Measurements from ENCODE around the gene MOB3A. TPM values are rescaled to one million over a fixed set of nuclear protein-coding genes. Genes with fewer than 3 reads are reported as not detected.

MOB3A gene
- total RNA-seq, 6 donors from 2014 or later: 35.4 to 107 (median 60.7) TPM

DNA sequence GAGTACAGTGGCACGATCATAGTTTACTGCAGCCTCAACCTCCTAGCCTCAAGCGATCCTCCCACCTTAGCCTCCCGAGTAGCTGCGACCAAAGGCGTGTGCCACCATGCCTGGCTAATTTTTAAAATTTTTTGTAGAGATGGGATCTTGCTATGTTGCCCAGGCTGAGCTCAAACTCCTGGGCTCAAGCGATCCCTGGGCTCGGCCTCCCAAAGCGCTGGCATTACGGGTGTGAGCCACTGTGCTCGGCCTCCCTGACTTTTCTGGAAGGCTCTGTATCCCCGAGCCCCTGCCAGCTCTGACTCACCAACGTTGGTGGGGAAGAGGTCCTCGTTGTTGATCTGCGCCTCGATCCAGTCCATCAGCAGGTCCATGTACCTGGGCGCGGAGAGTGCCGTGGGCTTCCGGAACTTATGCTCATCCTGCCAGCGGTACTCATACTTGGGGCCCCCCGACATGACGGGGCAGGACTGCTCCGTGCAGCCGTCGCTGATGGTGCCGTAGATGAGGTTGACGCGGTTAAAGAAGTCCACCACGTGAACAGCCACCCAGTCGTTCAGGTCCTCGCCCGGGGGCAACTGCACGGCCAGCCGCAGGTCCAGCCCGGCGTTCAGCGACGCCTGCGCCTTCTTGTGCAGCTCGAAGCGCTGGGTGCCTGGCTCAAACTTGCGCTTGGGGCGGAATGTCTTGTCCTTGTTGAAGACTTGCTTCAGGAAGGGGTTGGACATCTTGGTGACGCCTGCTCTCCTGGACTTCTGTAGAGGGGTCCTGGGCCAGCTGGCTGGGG, 18.1 kb downstream of the MOB3A start:
- H3K4me1 ChIP-seq: peaks cover 13 to 32% (median 24%) of the 10 kb centered on the region in 4 donors
- H3K9me3 ChIP-seq: no peaks in the 10 kb centered on the region
- H3K4me3 ChIP-seq: no peak overlapping the region
- ATAC-seq (ENCODE audit: low FRiP score in 2 of 2) (no peak), DNase-seq (peak in 1 of 2 donors; percentile 75)
- H3K27me3 ChIP-seq: no peaks in the 10 kb centered on the region
- no peak overlapping the region for H3K27ac ChIP-seq
- 98 to 99% methylated on average over 21 to 44 of the region's 44 CpGs for WGBS, 2 donors
- peaks cover 27 to 93% (median 72%) of the 10 kb centered on the region in 4 donors for H3K36me3 ChIP-seq
- TF ChIP-seq POLR2AphosphoS5 (IDR thresholded peaks at IDR 0.05) (no peak), EP300 (IDR thresholded peaks at IDR 0.05) (no peak), POLR2A (IDR thresholded peaks at IDR 0.05) (no peak)
- TF ChIP-seq, protein P1, sequence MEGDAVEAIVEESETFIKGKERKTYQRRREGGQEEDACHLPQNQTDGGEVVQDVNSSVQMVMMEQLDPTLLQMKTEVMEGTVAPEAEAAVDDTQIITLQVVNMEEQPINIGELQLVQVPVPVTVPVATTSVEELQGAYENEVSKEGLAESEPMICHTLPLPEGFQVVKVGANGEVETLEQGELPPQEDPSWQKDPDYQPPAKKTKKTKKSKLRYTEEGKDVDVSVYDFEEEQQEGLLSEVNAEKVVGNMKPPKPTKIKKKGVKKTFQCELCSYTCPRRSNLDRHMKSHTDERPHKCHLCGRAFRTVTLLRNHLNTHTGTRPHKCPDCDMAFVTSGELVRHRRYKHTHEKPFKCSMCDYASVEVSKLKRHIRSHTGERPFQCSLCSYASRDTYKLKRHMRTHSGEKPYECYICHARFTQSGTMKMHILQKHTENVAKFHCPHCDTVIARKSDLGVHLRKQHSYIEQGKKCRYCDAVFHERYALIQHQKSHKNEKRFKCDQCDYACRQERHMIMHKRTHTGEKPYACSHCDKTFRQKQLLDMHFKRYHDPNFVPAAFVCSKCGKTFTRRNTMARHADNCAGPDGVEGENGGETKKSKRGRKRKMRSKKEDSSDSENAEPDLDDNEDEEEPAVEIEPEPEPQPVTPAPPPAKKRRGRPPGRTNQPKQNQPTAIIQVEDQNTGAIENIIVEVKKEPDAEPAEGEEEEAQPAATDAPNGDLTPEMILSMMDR (IDR thresholded peaks at IDR 0.05): no peak

- Histone ChIP-seq H3K27me3 (no peaks in the 10 kb centered on the region), H3K9me3 (no peaks in the 10 kb centered on the region), H3K27ac (no peak overlapping the region), H3K36me3 (peaks cover 34 to 93% (median 74%) of the 10 kb centered on the region in 4 donors), H3K4me3 (no peak overlapping the region), H3K4me1 (peaks cover 13 to 25% (median 20%) of the 10 kb centered on the region in 4 donors)
- ATAC-seq (ENCODE audit: low FRiP score in 2 of 2) (no peak), DNase-seq (no peak)
- WGBS, 2 donors: 92 to 95% methylated on average over 7 of the region's 7 CpGs
- TF ChIP-seq EP300 (IDR thresholded peaks at IDR 0.05): no peak
- no peak for TF ChIP-seq POLR2A (IDR thresholded peaks at IDR 0.05)
- TF ChIP-seq, protein P1 (IDR thresholded peaks at IDR 0.05): no peak
- TF ChIP-seq POLR2AphosphoS5 (IDR thresholded peaks at IDR 0.05): no peak
These were observed 18.7 kb downstream of the MOB3A start for GRCh38 chr19:2077398-2077797.

GRCh38 chr19:2076526-2076944, 19.6 kb downstream of the MOB3A start:
- 93 to 96% methylated on average over 25 to 31 of the region's 32 CpGs for WGBS, 2 donors
- peaks cover 42 to 98% (median 79%) of the 10 kb centered on the region in 4 donors for H3K36me3 ChIP-seq
- TF ChIP-seq EP300 (IDR thresholded peaks at IDR 0.05): no peak

GRCh38 chr19:2072757-2073551, 23.2 kb downstream of the MOB3A start:
- WGBS, 2 donors: 89 to 90% methylated on average over 16 to 28 of the region's 32 CpGs
- no peaks in the 10 kb centered on the region for H3K9me3 ChIP-seq
- DNase-seq (peak in 1 of 2 donors; percentile 67), ATAC-seq (ENCODE audit: low FRiP score in 2 of 2) (no peak)
- H3K4me3 ChIP-seq: no peak overlapping the region
- H3K4me1 ChIP-seq: peaks cover 10 to 22% (median 12%) of the 10 kb centered on the region in 4 donors
- H3K36me3 ChIP-seq: peaks cover 37 to 71% (median 60%) of the 10 kb centered on the region in 4 donors
- no peaks in the 10 kb centered on the region for H3K27me3 ChIP-seq
- peak overlapping the region in 2 of 4 donors; percentile 64 to 77 for H3K27ac ChIP-seq
- no peak for TF ChIP-seq POLR2A (IDR thresholded peaks at IDR 0.05)
- TF ChIP-seq, protein P1 (IDR thresholded peaks at IDR 0.05): no peak
- TF ChIP-seq POLR2AphosphoS5 (IDR thresholded peaks at IDR 0.05): no peak
- TF ChIP-seq EP300 (IDR thresholded peaks at IDR 0.05): no peak

More at GRCh38 chr19:2076526-2076944, 19.6 kb downstream of the MOB3A start:
- Histone ChIP-seq H3K27me3 (no peaks in the 10 kb centered on the region), H3K27ac (no peak overlapping the region), H3K4me1 (peaks cover 7 to 17% (median 14%) of the 10 kb centered on the region in 4 donors), H3K4me3 (no peak overlapping the region), H3K9me3 (no peaks in the 10 kb centered on the region)
- peak in 1 of 2 donors; percentile 69 for DNase-seq
- ATAC-seq (ENCODE audit: low FRiP score in 2 of 2): peak in 1 of 2 donors; percentile 17

All from upper lobe of left lung (tissue), 6 donors.